Spleen (tissue), 11 donors: ENCODE data around the gene CD72. TPM values are rescaled to one million over a fixed set of nuclear protein-coding genes. Genes with fewer than 3 reads are reported as not detected.
"Not testable (repeated sequence)": the region's sequence is repeated elsewhere in the genome, so short reads cannot be mapped to it uniquely, and the experiment has no call there.

ENCODE experiments used
- DNase-seq: peaks from one replicate; pipeline ENCODE4 v3.0.0-alpha.2; 2020
- H3K27ac ChIP-seq, 8 donors: fragments of 200-600 bp; sonication (generic) in 7 of 8; 1 replicate in 4 of 8; 2 replicates in 4 of 8; pipeline versions ENCODE4 v1.5.0 to v1.8.0; 2016 to 2021; ENCODE audit warnings: inconsistent platforms in 4 of 8, mild to moderate bottlenecking in 4 of 8, moderate library complexity in 1 of 8
- H3K27me3 ChIP-seq, 7 donors: fragments of 200-600 bp; sonication (generic) in 6 of 7; replicated peaks in 1 of 7; 1 replicate in 4 of 7; 2 replicates in 3 of 7; pipeline versions ENCODE4 v1.5.0 to v1.8.0; 2016 to 2021; ENCODE audit warnings: inconsistent platforms in 3 of 7, mild to moderate bottlenecking in 1 of 7
- H3K36me3 ChIP-seq, 6 donors: fragments of 200-600 bp; sonication (generic) in 5 of 6; 1 replicate in 4 of 6; 2 replicates in 2 of 6; pipeline versions ENCODE4 v1.5.0 to v1.8.0; 2016 to 2021; ENCODE audit warnings: inconsistent platforms in 2 of 6
- H3K4me1 ChIP-seq, 6 donors: fragments of 200-600 bp; sonication (generic) in 5 of 6; 1 replicate in 3 of 6; 2 replicates in 3 of 6; pipeline versions ENCODE4 v1.5.0 to v1.8.0; 2016 to 2021; ENCODE audit warnings: inconsistent platforms in 3 of 6
- H3K4me3 ChIP-seq, 8 donors: fragments of 200-600 bp; sonication (generic) in 7 of 8; 1 replicate in 4 of 8; 2 replicates in 4 of 8; pipeline versions ENCODE4 v1.5.0 to v1.8.0; 2016 to 2021; ENCODE audit warnings: inconsistent platforms in 4 of 8, mild to moderate bottlenecking in 4 of 8, moderate library complexity in 2 of 8
- H3K9me3 ChIP-seq, 8 donors: fragments of 200-600 bp; sonication (generic) in 7 of 8; 1 replicate in 4 of 8; 2 replicates in 4 of 8; pipeline versions ENCODE4 v1.5.0 to v1.8.0; 2016 to 2021; ENCODE audit warnings: inconsistent platforms in 4 of 8
- CTCF ChIP-seq, 11 experiments: fragments of 200-600 bp in 7 of 11; fragments of 450-650 bp in 4 of 11; sonication (generic) in 4 of 11; IDR thresholded peaks in 8 of 11; conservative IDR thresholded peaks in 3 of 11; 1 replicate in 7 of 11; 2 replicates in 4 of 11; pipeline versions ENCODE4 v1.4.0 to v1.8.0; 2016 to 2021; ENCODE audit warnings: antibody characterized with exemption in 11 of 11, inconsistent platforms in 4 of 11, mild to moderate bottlenecking in 1 of 11
- POLR2A ChIP-seq, 3 donors: fragments of 450-650 bp; IDR thresholded peaks; one replicate each; pipeline ENCODE4 v1.5.1; 2017; ENCODE audit warnings: antibody characterized with exemption in 3 of 3, mild to moderate bottlenecking in 1 of 3
- POLR2AphosphoS5 ChIP-seq, 3 donors: sonication (generic); formaldehyde crosslinking; IDR thresholded peaks; one replicate each; pipeline ENCODE4 v1.5.1; 2017; ENCODE audit warnings: antibody characterized with exemption in 3 of 3
- WGBS, 5 donors: extraction: QIAGEN DNeasy Blood & Tissue Kit in 3 of 5; methylation state at CpG; one replicate each; pipeline versions ENCODE4 v1.1.5 to v1.1.7; 2013 to 2018; 5-methylcytosine and 5-hydroxymethylcytosine counted together
- intact Hi-C: fragments of 100-400 bp; cut with DNase I; formaldehyde crosslinking; loops from one replicate; pipeline ENCODE4 v1.15.0; 2023; ENCODE audit warnings: low total_unique reads
- polyA plus RNA-seq, 3 donors: library from polyadenylated mRNA; stranded (reverse); fragments of 200-250 nt; gene quantifications; one replicate each; pipeline ENCODE4 v1.2.1, GENCODE V29; 2013
- total RNA-seq, 7 donors: library from RNA; depleted of rRNA in 3 of 7; stranded (reverse); fragments of >200 nt in 3 of 7; fragmentation: NEBNext Ultra II Directional in 4 of 7; extraction: Animal tissue kit (Norgen Biotek cat#: 25700) in 4 of 7; gene quantifications; one replicate each; pipeline versions ENCODE4 v1.1.0 to v1.2.1, GENCODE V29; 2016 to 2021
- donor health status: healthy with polysubstance abuse.
- donor health status: DM: no; HTN: no; CAD: no; lungs with moderate emphysema.
- donor health status: DM: no; HTN: no; CAD: no.
- donor health status: Bipolar disorder and iron deficiency.
- donor health status: healthy.
- donor health status: DM: no; HTN: no; CAD: no.
- donor health status: DM: yes; HTN: yes; CAD: no.

The CD72 gene
- total and polyA plus RNA-seq, 10 donors: 74.4 to 160 (median 121) TPM

- H3K36me3 ChIP-seq: no peaks in the 10 kb centered on the region
- peak; percentile 99 for DNase-seq
- peak; percentile 97 to 100 (median 99) for TF ChIP-seq CTCF (IDR thresholded peaks at IDR 0.05 in 8 of 11, conservative IDR thresholded peaks at IDR 0.05 in 3 of 11)
- peak; percentile 99 for TF ChIP-seq POLR2AphosphoS5 (IDR thresholded peaks at IDR 0.05)
- peak in 2 of 3 donors; percentile 88 to 94 for TF ChIP-seq POLR2A (IDR thresholded peaks at IDR 0.05)
- H3K4me3 ChIP-seq: peak overlapping the region; percentile 35 to 74 (median 55)
- whole genome bisulfite sequencing, 5 donors: 0 to 1% (median 0%) methylated on average over 14 to 58 of the region's 58 CpGs
- intact Hi-C loops: no loop called here
- H3K27ac ChIP-seq: peak overlapping the region; percentile 82 to 95 (median 94)
- no peaks in the 10 kb centered on the region for H3K9me3 ChIP-seq
- H3K4me1 ChIP-seq: peaks cover 36 to 98% (median 67%) of the 10 kb centered on the region in 6 donors
- no peaks in the 10 kb centered on the region for H3K27me3 ChIP-seq
These were observed 28.5 kb upstream of the CD72 start for GRCh38 chr9:35646533-35647265.

- no peaks in the 10 kb centered on the region for H3K9me3 ChIP-seq
- 0 to 1% (median 1%) methylated on average over 11 of the region's 11 CpGs for WGBS, 5 donors
- DNase-seq: no peak
- peak overlapping the region; percentile 82 to 95 (median 94) for H3K27ac ChIP-seq
- H3K4me1 ChIP-seq: peaks cover 33 to 98% (median 67%) of the 10 kb centered on the region in 6 donors
- no peaks in the 10 kb centered on the region for H3K36me3 ChIP-seq
- peak overlapping the region; percentile 35 to 74 (median 55) for H3K4me3 ChIP-seq
- intact Hi-C loops: no loop called here
- TF ChIP-seq POLR2A (IDR thresholded peaks at IDR 0.05) (no peak), CTCF (IDR thresholded peaks at IDR 0.05 in 8 of 11, conservative IDR thresholded peaks at IDR 0.05 in 3 of 11) (no peak), POLR2AphosphoS5 (IDR thresholded peaks at IDR 0.05) (no peak)
- no peaks in the 10 kb centered on the region for H3K27me3 ChIP-seq
These were observed 27.9 kb upstream of the CD72 start for GRCh38 chr9:35646153-35646532.

GRCh38 chr9:35645736-35646135 lies 27.5 kb upstream of the CD72 start:
- WGBS, 5 donors: 29 to 43% (median 38%) methylated on average over 10 of the region's 10 CpGs
- H3K4me1 ChIP-seq: peaks cover 33 to 96% (median 66%) of the 10 kb centered on the region in 6 donors
- H3K27me3 ChIP-seq, intact Hi-C loops, H3K36me3 ChIP-seq, H3K9me3 ChIP-seq, DNase-seq: not testable (repeated sequence)
- peak overlapping the region; percentile 35 to 74 (median 55) for H3K4me3 ChIP-seq
- H3K27ac ChIP-seq: peak overlapping the region; percentile 82 to 95 (median 94)

GRCh38 chr9:35643046-35643445 lies 24.8 kb upstream of the CD72 start:
- H3K4me1 ChIP-seq: peaks cover 24 to 93% (median 65%) of the 10 kb centered on the region in 6 donors
- peaks cover 0 to 7% (median 0%) of the 10 kb centered on the region in 6 donors for H3K36me3 ChIP-seq
- no peaks in the 10 kb centered on the region for H3K9me3 ChIP-seq
- H3K27me3 ChIP-seq: no peaks in the 10 kb centered on the region
- intact Hi-C loops: no loop called here
- peak overlapping the region in 2 of 8 donors; percentile 93 to 95 for H3K27ac ChIP-seq
- no peak for DNase-seq
- no peak overlapping the region for H3K4me3 ChIP-seq
- WGBS, 5 donors: 89 to 98% (median 96%) methylated on average over 12 of the region's 12 CpGs
- TF ChIP-seq CTCF (IDR thresholded peaks at IDR 0.05 in 8 of 11, conservative IDR thresholded peaks at IDR 0.05 in 3 of 11) (no peak), POLR2A (IDR thresholded peaks at IDR 0.05) (no peak), POLR2AphosphoS5 (IDR thresholded peaks at IDR 0.05) (no peak)

- Histone ChIP-seq H3K4me1 (peaks cover 28 to 95% (median 66%) of the 10 kb centered on the region in 6 donors), H3K27ac (peak overlapping the region in 6 of 8 donors; percentile 22 to 95 (median 50))
- H3K9me3 ChIP-seq, DNase-seq, intact Hi-C loops, H3K4me3 ChIP-seq, H3K27me3 ChIP-seq, H3K36me3 ChIP-seq: not testable (repeated sequence)
- WGBS, 5 donors: 44 to 58% (median 47%) methylated on average over 3 of the region's 3 CpGs
These were observed 23.3 kb upstream of the CD72 start for GRCh38 chr9:35641478-35641877.
